ENCODE measurements around the gene MPPED2.

GRCh38 chr11:30445056-30445455, 141.1 kb downstream of the MPPED2 start:
- TF ChIP-seq POLR2A (IDR thresholded peaks at IDR 0.05) = no peak
- TF ChIP-seq, protein P1, sequence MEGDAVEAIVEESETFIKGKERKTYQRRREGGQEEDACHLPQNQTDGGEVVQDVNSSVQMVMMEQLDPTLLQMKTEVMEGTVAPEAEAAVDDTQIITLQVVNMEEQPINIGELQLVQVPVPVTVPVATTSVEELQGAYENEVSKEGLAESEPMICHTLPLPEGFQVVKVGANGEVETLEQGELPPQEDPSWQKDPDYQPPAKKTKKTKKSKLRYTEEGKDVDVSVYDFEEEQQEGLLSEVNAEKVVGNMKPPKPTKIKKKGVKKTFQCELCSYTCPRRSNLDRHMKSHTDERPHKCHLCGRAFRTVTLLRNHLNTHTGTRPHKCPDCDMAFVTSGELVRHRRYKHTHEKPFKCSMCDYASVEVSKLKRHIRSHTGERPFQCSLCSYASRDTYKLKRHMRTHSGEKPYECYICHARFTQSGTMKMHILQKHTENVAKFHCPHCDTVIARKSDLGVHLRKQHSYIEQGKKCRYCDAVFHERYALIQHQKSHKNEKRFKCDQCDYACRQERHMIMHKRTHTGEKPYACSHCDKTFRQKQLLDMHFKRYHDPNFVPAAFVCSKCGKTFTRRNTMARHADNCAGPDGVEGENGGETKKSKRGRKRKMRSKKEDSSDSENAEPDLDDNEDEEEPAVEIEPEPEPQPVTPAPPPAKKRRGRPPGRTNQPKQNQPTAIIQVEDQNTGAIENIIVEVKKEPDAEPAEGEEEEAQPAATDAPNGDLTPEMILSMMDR (IDR thresholded peaks at IDR 0.05) = no peak
